ENCODE results near the gene FXYD7.

GRCh38 chr19:35099897-35100275 is 43.2 kb upstream of the FXYD7 start:
- no peak for TF ChIP-seq CTCF (optimal IDR thresholded peaks at IDR 0.05 in 1 of 3, IDR thresholded peaks at IDR 0.05 in 1 of 3, conservative IDR thresholded peaks at IDR 0.05 in 1 of 3; ENCODE audit: extremely low read depth in 1 of 3, insufficient read depth in 2 of 3, low read length in 3 of 3)
- no peak for TF ChIP-seq EZH2 (IDR thresholded peaks at IDR 0.05; ENCODE audit: low read length)
